OCI-LY3 (cell line): Measurements from ENCODE around the gene CIT.
"Not testable (repeated sequence)": the region's sequence is repeated elsewhere in the genome, so short reads cannot be mapped to it uniquely, and the experiment has no call there.

Source experiments
- H2AFZ ChIP-seq: fragments of 200-600, 300-600 bp; shearing (Covaris generic); 2 replicates; pipeline ENCODE4 v1.6.0; 2014; ENCODE audit warnings: antibody characterized with exemption, low read depth, low read length
- H3K27ac ChIP-seq: fragments of 200-600, 300-600 bp; sonication (generic); 2 replicates; pipeline ENCODE4 v1.5.1; 2014; ENCODE audit warnings: mild to moderate bottlenecking, low read length, moderate library complexity, mixed read lengths
- H3K27me3 ChIP-seq: fragments of 200-600, 300-600 bp; sonication (generic); 2 replicates; pipeline ENCODE4 v1.6.1; 2014; ENCODE audit warnings: low read depth, low read length, mixed read lengths
- H3K36me3 ChIP-seq: fragments of 200-600, 300-600 bp; sonication (generic); replicated peaks from 2 replicates; pipeline ENCODE3; 2014; ENCODE audit warnings: low read depth, low read length, mixed read lengths
- H3K4me1 ChIP-seq: fragments of 300-600, 200-600 bp; sonication (generic); 2 replicates; pipeline ENCODE4 v1.6.1; 2014; ENCODE audit warnings: low read length, mixed read lengths
- H3K4me2 ChIP-seq: fragments of 200-600, 300-600 bp; sonication (generic); 2 replicates; pipeline ENCODE4 v1.6.1; 2014; ENCODE audit warnings: low read length, mixed read lengths
- H3K4me3 ChIP-seq: fragments of 300-600, 200-600 bp; sonication (generic); 2 replicates; pipeline ENCODE4 v1.5.1; 2014; ENCODE audit warnings: antibody characterized with exemption, mild to moderate bottlenecking, low read length, moderate library complexity
- H3K79me2 ChIP-seq: fragments of 300-600, 200-600 bp; shearing (Covaris generic); 2 replicates; pipeline ENCODE4 v1.6.1; 2014; ENCODE audit warnings: mild to moderate bottlenecking, low read length, mixed read lengths
- H3K9ac ChIP-seq: fragments of 300-600, 200-600 bp; shearing (Covaris generic); 2 replicates; pipeline ENCODE4 v1.6.0; 2014; ENCODE audit warnings: mild to moderate bottlenecking, low read length, moderate library complexity
- H3K9me3 ChIP-seq: fragments of 200-600, 300-600 bp; shearing (Covaris generic); 2 replicates; pipeline ENCODE4 v1.6.1; 2014; ENCODE audit warnings: low read length, mixed read lengths; ENCODE audit not compliant: insufficient read depth
- H4K20me1 ChIP-seq: fragments of 200-600, 300-600 bp; sonication (generic); 2 replicates; pipeline ENCODE4 v1.6.1; 2016; ENCODE audit warnings: low read length, mixed read lengths; ENCODE audit not compliant: insufficient read depth
- EZH2phosphoT487 ChIP-seq: fragments of 200-600 bp; shearing (Covaris generic); IDR thresholded peaks from 2 replicates; pipeline ENCODE4 v1.6.1; 2018; ENCODE audit warnings: antibody characterized with exemption, mixed run types, low read depth
- TF ChIP-seq, protein P1 (sequence below): fragments of 200-600, 300-600 bp; sonication (generic); IDR thresholded peaks from 2 replicates; pipeline ENCODE4 v1.5.1; 2014; ENCODE audit warnings: antibody characterized with exemption, low read length, low read depth

CIT gene

DNA sequence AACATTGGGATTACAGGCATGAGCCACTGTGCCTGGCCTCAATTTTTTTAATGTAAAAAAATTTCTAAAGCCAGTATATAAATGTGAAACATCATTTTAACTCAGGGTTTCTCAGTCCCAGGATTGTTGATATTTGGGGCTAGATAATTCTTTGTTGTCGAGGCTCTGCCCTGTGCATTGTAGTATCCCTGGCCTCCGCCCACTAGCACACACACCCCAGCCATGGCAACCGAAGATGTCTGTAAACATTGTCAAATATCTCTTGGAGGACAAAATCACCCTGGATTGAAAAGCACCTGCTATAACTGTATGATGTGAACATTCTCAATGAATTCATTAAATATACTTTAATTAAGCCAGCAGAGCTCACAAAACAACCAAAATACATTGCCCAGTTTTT is 8.4 kb upstream of the CIT start:
- no peaks in the 10 kb centered on the region for H3K79me2 ChIP-seq
- no peaks in the 10 kb centered on the region for H4K20me1 ChIP-seq
- peaks cover 4% of the 10 kb centered on the region; the same call in 1 of the 2 replicates for H3K27me3 ChIP-seq
- no peaks in the 10 kb centered on the region for H3K36me3 ChIP-seq
- H3K4me3 ChIP-seq, result no peak overlapping the region
- H3K9me3 ChIP-seq, result no peaks in the 10 kb centered on the region
- TF ChIP-seq, protein P1, sequence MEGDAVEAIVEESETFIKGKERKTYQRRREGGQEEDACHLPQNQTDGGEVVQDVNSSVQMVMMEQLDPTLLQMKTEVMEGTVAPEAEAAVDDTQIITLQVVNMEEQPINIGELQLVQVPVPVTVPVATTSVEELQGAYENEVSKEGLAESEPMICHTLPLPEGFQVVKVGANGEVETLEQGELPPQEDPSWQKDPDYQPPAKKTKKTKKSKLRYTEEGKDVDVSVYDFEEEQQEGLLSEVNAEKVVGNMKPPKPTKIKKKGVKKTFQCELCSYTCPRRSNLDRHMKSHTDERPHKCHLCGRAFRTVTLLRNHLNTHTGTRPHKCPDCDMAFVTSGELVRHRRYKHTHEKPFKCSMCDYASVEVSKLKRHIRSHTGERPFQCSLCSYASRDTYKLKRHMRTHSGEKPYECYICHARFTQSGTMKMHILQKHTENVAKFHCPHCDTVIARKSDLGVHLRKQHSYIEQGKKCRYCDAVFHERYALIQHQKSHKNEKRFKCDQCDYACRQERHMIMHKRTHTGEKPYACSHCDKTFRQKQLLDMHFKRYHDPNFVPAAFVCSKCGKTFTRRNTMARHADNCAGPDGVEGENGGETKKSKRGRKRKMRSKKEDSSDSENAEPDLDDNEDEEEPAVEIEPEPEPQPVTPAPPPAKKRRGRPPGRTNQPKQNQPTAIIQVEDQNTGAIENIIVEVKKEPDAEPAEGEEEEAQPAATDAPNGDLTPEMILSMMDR, result no peak
- no peak for TF ChIP-seq EZH2phosphoT487
- H2AFZ ChIP-seq, result no peak overlapping the region
- H3K27ac ChIP-seq, result no peak overlapping the region
- H3K4me2 ChIP-seq, result no peak overlapping the region
- no peak overlapping the region for H3K9ac ChIP-seq
- H3K4me1 ChIP-seq, result no peaks in the 10 kb centered on the region

DNA sequence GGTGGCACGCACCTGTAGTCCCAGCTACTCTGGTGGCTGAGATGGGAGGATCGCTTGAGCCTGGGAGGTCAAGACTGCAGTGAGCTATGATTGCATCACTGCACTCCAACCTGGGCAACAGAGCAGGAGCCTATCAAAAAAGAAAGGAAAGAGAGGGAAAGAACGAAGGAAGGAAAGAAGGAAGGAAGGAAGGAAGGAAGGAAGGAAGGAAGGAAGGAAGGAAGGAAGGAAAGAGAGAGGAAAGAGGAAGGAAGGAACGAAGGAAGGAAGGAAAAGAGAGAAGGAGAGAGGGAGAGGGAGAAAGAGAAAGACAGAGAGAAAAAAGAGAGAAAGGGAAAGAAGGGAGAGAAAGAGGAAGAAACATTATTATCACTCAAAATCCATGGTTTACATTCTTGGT is 6.7 kb upstream of the CIT start:
- H3K9me3 ChIP-seq, H4K20me1 ChIP-seq, H3K9ac ChIP-seq, H3K4me2 ChIP-seq, H3K27ac ChIP-seq, H3K4me3 ChIP-seq, H3K79me2 ChIP-seq, H2AFZ ChIP-seq, H3K27me3 ChIP-seq, H3K36me3 ChIP-seq, H3K4me1 ChIP-seq: not testable (repeated sequence)

DNA sequence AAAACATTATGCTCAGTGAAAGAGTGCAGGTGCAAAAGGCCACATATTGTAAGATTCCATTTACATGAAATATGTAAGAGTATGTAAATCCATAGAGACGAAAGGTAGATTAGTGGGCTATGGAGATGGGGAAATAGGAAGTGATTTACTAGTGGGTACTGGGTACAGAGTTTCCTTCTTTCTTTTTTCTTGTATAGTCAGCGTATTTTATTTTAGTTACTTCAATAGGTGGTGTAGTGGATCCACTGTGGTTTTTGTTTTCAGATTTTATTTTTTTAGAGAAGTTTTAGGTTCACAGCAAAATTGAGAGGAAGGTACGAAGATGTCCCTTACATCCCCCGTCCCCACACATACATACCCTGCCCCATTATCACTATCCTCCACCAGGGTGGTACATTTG is 6.1 kb upstream of the CIT start:
- Histone ChIP-seq H3K9ac (no peak overlapping the region), H3K27ac (no peak overlapping the region), H3K4me2 (no peak overlapping the region)

DNA sequence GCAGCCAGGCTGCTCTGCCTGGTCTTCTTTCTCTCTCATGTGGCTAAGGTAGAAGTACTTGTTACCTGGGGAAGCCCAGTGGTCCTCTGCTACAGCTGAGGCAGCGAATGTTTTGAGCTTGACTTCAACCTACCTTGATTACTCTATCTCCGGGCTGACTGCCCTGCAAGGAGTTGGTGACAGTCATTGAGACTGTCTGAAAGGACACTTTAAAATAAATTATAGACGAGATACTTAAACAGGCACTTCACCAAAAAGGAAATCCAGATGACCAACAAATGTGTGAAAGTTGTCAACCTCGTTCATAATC is 474 bp upstream of the CIT start:
- H3K4me3 ChIP-seq, result peak overlapping the region; percentile 85
- H3K27ac ChIP-seq, result no peak overlapping the region
- no peaks in the 10 kb centered on the region for H4K20me1 ChIP-seq
- H3K27me3 ChIP-seq, result peaks cover 4% of the 10 kb centered on the region; the same call in 1 of the 2 replicates
- H3K79me2 ChIP-seq, result peaks cover 4% of the 10 kb centered on the region
- H3K9ac ChIP-seq, result peak overlapping the region; percentile 82
- TF ChIP-seq, protein P1, result no peak
- no peak for TF ChIP-seq EZH2phosphoT487
- peaks cover 10% of the 10 kb centered on the region; the same call in 1 of the 2 replicates for H3K4me1 ChIP-seq
- peaks cover 6% of the 10 kb centered on the region for H3K36me3 ChIP-seq
- peak overlapping the region; percentile 99 for H2AFZ ChIP-seq
- no peaks in the 10 kb centered on the region for H3K9me3 ChIP-seq
- H3K4me2 ChIP-seq, result peak overlapping the region; percentile 89

More for the DNA sequence above, 6.1 kb upstream of the CIT start:
- Histone ChIP-seq H3K36me3 (no peaks in the 10 kb centered on the region), H2AFZ (no peak overlapping the region), H3K4me3 (no peak overlapping the region), H3K9me3 (no peaks in the 10 kb centered on the region), H4K20me1 (no peaks in the 10 kb centered on the region), H3K4me1 (no peaks in the 10 kb centered on the region), H3K79me2 (no peaks in the 10 kb centered on the region), H3K27me3 (peaks cover 4% of the 10 kb centered on the region; the same call in 1 of the 2 replicates)
- TF ChIP-seq EZH2phosphoT487, result no peak
- TF ChIP-seq, protein P1, result no peak

GRCh38 chr12:119870457-119870856 is 6.7 kb downstream of the CIT start:
- no peak overlapping the region for H2AFZ ChIP-seq
- H3K79me2 ChIP-seq, result no peaks in the 10 kb centered on the region
- H3K27ac ChIP-seq, result no peak overlapping the region
- H3K4me1 ChIP-seq, result peaks cover 4% of the 10 kb centered on the region; the same call in 1 of the 2 replicates
- no peaks in the 10 kb centered on the region for H3K9me3 ChIP-seq
- TF ChIP-seq, protein P1, result no peak
- no peak for TF ChIP-seq EZH2phosphoT487
- no peak overlapping the region for H3K9ac ChIP-seq
- H3K4me2 ChIP-seq, result no peak overlapping the region
- no peaks in the 10 kb centered on the region for H3K27me3 ChIP-seq
- H3K4me3 ChIP-seq, result no peak overlapping the region
- peaks cover 28% of the 10 kb centered on the region for H3K36me3 ChIP-seq
- H4K20me1 ChIP-seq, result no peaks in the 10 kb centered on the region
